Subcutaneous abdominal adipose tissue (tissue), 5 donors: ENCODE data around the gene TENT5C.

ENCODE experiments used
- H3K27ac ChIP-seq: one replicate; pipeline ENCODE4 v1.7.0; 2013; ENCODE audit warnings: low read depth, mild to moderate bottlenecking, inconsistent platforms, low read length, moderate library complexity
- H3K27me3 ChIP-seq, 5 donors: one replicate each; pipeline ENCODE4 v1.7.0; 2013; ENCODE audit warnings: low read length in 5 of 5, inconsistent platforms in 1 of 5; ENCODE audit not compliant: control insufficient read depth in 5 of 5, insufficient read depth in 4 of 5
- H3K36me3 ChIP-seq, 5 donors: one replicate each; pipeline ENCODE4 v1.7.0; 2013; ENCODE audit warnings: low read length in 5 of 5; ENCODE audit not compliant: control insufficient read depth in 5 of 5, insufficient read depth in 5 of 5
- H3K4me1 ChIP-seq, 5 donors: one replicate each; pipeline ENCODE4 v1.7.0; 2013; ENCODE audit warnings: low read length in 5 of 5, mild to moderate bottlenecking in 3 of 5, moderate library complexity in 1 of 5; ENCODE audit not compliant: control insufficient read depth in 5 of 5, insufficient read depth in 5 of 5
- H3K4me3 ChIP-seq, 5 donors: one replicate each; pipeline ENCODE4 v1.7.0; 2013; ENCODE audit warnings: low read length in 5 of 5, low read depth in 1 of 5
- H3K9ac ChIP-seq, 5 donors: one replicate each; pipeline ENCODE4 v1.7.0; 2013; ENCODE audit warnings: low read length in 5 of 5, mild to moderate bottlenecking in 4 of 5, moderate library complexity in 3 of 5
- H3K9me3 ChIP-seq, 5 donors: one replicate each; pipeline ENCODE4 v1.7.0; 2013; ENCODE audit warnings: low read length in 5 of 5; ENCODE audit not compliant: control insufficient read depth in 5 of 5
- donor health status: healthy.
- donor health status: healthy.
- donor health status: healthy.
- donor health status: healthy.
- donor health status: healthy.

The TENT5C gene

GRCh38 chr1:117652421-117652820, 46.6 kb downstream of the TENT5C start:
- no peaks in the 10 kb centered on the region for H3K36me3 ChIP-seq

GRCh38 chr1:117653195-117653594, 47.3 kb downstream of the TENT5C start:
- peaks cover 0 to 16% (median 12%) of the 10 kb centered on the region in 5 donors for H3K4me1 ChIP-seq
- H3K9me3 ChIP-seq, result no peaks in the 10 kb centered on the region
- H3K9ac ChIP-seq, result no peak overlapping the region
- no peak overlapping the region for H3K4me3 ChIP-seq
- H3K27me3 ChIP-seq, result no peaks in the 10 kb centered on the region
- H3K36me3 ChIP-seq, result no peaks in the 10 kb centered on the region
- no peak overlapping the region for H3K27ac ChIP-seq

More at GRCh38 chr1:117652421-117652820, 46.6 kb downstream of the TENT5C start:
- H3K4me3 ChIP-seq, result no peak overlapping the region
- H3K4me1 ChIP-seq, result peaks cover 0 to 16% (median 12%) of the 10 kb centered on the region in 5 donors
- no peak overlapping the region for H3K27ac ChIP-seq
- H3K9ac ChIP-seq, result no peak overlapping the region
- no peaks in the 10 kb centered on the region for H3K9me3 ChIP-seq
- no peaks in the 10 kb centered on the region for H3K27me3 ChIP-seq

- no peaks in the 10 kb centered on the region for H3K36me3 ChIP-seq
- H3K4me3 ChIP-seq, result no peak overlapping the region
- H3K27ac ChIP-seq, result no peak overlapping the region
- H3K4me1 ChIP-seq, result peaks cover 0 to 16% (median 12%) of the 10 kb centered on the region in 5 donors
- H3K9me3 ChIP-seq, result no peaks in the 10 kb centered on the region
- no peak overlapping the region for H3K9ac ChIP-seq
- H3K27me3 ChIP-seq, result no peaks in the 10 kb centered on the region
Measured at GRCh38 chr1:117653732-117654492, 48.1 kb downstream of the TENT5C start.

GRCh38 chr1:117654493-117655219, 48.8 kb downstream of the TENT5C start:
- Histone ChIP-seq H3K9ac (no peak overlapping the region), H3K27ac (no peak overlapping the region), H3K4me1 (peaks cover 0 to 15% (median 11%) of the 10 kb centered on the region in 5 donors), H3K9me3 (no peaks in the 10 kb centered on the region), H3K4me3 (no peak overlapping the region), H3K36me3 (no peaks in the 10 kb centered on the region), H3K27me3 (no peaks in the 10 kb centered on the region)

GRCh38 chr1:117655220-117655577, 49.4 kb downstream of the TENT5C start:
- H3K9ac ChIP-seq, result no peak overlapping the region
- no peak overlapping the region for H3K27ac ChIP-seq
- H3K4me3 ChIP-seq, result no peak overlapping the region
- H3K9me3 ChIP-seq, result no peaks in the 10 kb centered on the region
- H3K4me1 ChIP-seq, result peaks cover 0 to 15% (median 11%) of the 10 kb centered on the region in 5 donors
- H3K27me3 ChIP-seq, result no peaks in the 10 kb centered on the region
- no peaks in the 10 kb centered on the region for H3K36me3 ChIP-seq

GRCh38 chr1:117656202-117656641, 50.4 kb downstream of the TENT5C start:
- H3K27me3 ChIP-seq, result no peaks in the 10 kb centered on the region
- peaks cover 0 to 15% (median 11%) of the 10 kb centered on the region in 5 donors for H3K4me1 ChIP-seq
- H3K9me3 ChIP-seq, result no peaks in the 10 kb centered on the region
- H3K4me3 ChIP-seq, result no peak overlapping the region
- H3K27ac ChIP-seq, result no peak overlapping the region
- no peak overlapping the region for H3K9ac ChIP-seq
- no peaks in the 10 kb centered on the region for H3K36me3 ChIP-seq

- H3K27ac ChIP-seq, result no peak overlapping the region
- no peak overlapping the region for H3K9ac ChIP-seq
- H3K27me3 ChIP-seq, result no peaks in the 10 kb centered on the region
- no peaks in the 10 kb centered on the region for H3K9me3 ChIP-seq
- H3K4me3 ChIP-seq, result no peak overlapping the region
- no peaks in the 10 kb centered on the region for H3K36me3 ChIP-seq
- peaks cover 0 to 15% (median 11%) of the 10 kb centered on the region in 5 donors for H3K4me1 ChIP-seq
Measured at GRCh38 chr1:117657031-117657430, 51.2 kb downstream of the TENT5C start.

- Histone ChIP-seq H3K9me3 (peaks cover 0 to 3% (median 0%) of the 10 kb centered on the region in 5 donors), H3K27ac (no peak overlapping the region), H3K27me3 (no peaks in the 10 kb centered on the region), H3K4me1 (peaks cover 0 to 15% (median 10%) of the 10 kb centered on the region in 5 donors), H3K36me3 (no peaks in the 10 kb centered on the region), H3K4me3 (no peak overlapping the region), H3K9ac (no peak overlapping the region)
Measured at GRCh38 chr1:117657949-117658660, 52.3 kb downstream of the TENT5C start.

- Histone ChIP-seq H3K9me3 (peaks cover 0 to 3% (median 0%) of the 10 kb centered on the region in 5 donors), H3K4me3 (no peak overlapping the region), H3K36me3 (no peaks in the 10 kb centered on the region), H3K27ac (no peak overlapping the region), H3K27me3 (no peaks in the 10 kb centered on the region), H3K9ac (no peak overlapping the region), H3K4me1 (peaks cover 0 to 15% (median 9%) of the 10 kb centered on the region in 5 donors)
Measured at GRCh38 chr1:117658676-117659075, 52.8 kb downstream of the TENT5C start.
